Measurements from ENCODE around the gene ZNF746.

DNA sequence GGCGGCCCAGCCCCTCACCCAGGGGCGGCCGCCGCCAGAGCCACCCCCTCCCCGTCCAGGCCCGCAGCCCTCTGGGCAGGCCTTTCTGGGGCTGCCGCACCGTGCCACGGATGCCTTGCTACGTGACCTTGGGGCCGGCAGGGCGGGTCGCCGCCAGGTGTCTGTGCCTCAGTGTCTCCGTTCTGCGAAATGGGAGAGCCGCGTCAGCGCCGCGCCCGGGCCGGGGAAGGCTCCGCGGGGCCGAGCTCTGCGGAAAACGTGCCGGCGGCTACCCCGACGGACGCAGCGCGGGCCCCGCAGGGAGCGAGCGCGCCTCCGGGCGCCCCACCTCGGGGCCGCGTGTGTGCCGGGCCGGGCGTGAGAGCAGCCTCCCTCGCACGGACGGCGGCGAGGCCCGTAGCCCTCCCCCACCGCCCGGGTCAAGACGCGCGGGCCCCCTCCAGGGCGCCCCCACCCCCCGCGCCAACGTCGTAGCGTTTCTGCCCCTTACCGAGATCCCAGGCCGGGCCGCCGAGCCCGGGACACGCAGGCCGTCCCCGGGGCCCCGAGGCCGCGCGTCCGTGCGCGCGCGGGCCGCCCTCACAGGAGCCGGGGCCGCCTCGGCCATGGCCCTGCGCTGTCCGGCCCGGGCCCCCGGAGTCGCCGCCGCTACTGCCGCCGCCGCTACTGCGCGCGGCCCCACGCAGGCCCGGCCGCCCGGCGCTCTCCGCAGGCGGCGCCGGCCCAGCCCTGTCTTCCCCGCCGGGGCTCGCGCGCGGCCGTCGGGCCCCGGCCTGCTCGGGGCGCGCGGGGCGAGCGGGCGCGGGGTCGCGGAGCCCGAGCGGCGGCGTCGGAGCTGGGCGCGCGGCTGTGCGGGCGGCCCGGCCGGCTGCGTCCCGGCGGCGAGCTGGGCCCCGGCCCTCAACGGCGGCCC is 37.8 kb downstream of the ZNF746 start:
- TF ChIP-seq, protein P1, sequence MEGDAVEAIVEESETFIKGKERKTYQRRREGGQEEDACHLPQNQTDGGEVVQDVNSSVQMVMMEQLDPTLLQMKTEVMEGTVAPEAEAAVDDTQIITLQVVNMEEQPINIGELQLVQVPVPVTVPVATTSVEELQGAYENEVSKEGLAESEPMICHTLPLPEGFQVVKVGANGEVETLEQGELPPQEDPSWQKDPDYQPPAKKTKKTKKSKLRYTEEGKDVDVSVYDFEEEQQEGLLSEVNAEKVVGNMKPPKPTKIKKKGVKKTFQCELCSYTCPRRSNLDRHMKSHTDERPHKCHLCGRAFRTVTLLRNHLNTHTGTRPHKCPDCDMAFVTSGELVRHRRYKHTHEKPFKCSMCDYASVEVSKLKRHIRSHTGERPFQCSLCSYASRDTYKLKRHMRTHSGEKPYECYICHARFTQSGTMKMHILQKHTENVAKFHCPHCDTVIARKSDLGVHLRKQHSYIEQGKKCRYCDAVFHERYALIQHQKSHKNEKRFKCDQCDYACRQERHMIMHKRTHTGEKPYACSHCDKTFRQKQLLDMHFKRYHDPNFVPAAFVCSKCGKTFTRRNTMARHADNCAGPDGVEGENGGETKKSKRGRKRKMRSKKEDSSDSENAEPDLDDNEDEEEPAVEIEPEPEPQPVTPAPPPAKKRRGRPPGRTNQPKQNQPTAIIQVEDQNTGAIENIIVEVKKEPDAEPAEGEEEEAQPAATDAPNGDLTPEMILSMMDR (IDR thresholded peaks at IDR 0.05) = no peak
- TF ChIP-seq POLR2A (IDR thresholded peaks at IDR 0.05) = no peak

All from heart left ventricle (tissue), 13 donors.